Adrenal gland (tissue), 5 donors: ENCODE measurements around the gene TJP3.

Experiments
- POLR2A ChIP-seq, 2 donors: fragments of 450-650 bp; IDR thresholded peaks; one replicate each; pipeline ENCODE4 v1.6.1; 2017; ENCODE audit warnings: antibody characterized with exemption in 2 of 2, mild to moderate bottlenecking in 2 of 2, moderate library complexity in 1 of 2
- TF ChIP-seq, protein P1 (sequence below), 6 experiments: fragments of 450-650 bp in 4 of 6; fragments of 200-600 bp in 2 of 6; sonication (generic) in 1 of 6; IDR thresholded peaks; 1 replicate in 5 of 6; 2 replicates in 1 of 6; pipeline versions ENCODE4 v1.5.1 to v1.8.0; 2016 to 2021; ENCODE audit warnings: antibody characterized with exemption in 6 of 6, mild to moderate bottlenecking in 2 of 6, moderate library complexity in 1 of 6
- donor health status: DM: no; HTN: no; CAD: no.

DNA sequence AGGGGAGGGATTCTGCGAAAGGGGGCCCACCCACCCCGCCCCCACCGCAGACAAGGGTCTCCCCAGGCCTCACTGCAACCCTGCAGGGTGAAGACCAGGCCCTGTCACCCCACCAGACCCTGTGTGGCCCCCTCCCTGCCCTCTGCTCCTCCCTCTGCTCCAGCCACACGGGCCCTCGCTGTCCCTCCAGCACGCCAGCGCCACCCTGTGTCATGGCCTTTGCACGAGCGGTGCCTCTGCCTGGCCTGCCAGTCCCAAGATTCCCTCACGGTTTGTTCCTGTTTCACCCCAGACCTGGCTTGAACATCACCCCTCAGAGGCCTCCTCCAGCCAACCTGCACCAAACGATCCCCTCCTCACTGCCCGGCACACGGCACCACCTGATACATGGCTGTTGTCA is 35.2 kb upstream of the TJP3 start:
- TF ChIP-seq POLR2A (IDR thresholded peaks at IDR 0.05) = no peak
- TF ChIP-seq, protein P1, sequence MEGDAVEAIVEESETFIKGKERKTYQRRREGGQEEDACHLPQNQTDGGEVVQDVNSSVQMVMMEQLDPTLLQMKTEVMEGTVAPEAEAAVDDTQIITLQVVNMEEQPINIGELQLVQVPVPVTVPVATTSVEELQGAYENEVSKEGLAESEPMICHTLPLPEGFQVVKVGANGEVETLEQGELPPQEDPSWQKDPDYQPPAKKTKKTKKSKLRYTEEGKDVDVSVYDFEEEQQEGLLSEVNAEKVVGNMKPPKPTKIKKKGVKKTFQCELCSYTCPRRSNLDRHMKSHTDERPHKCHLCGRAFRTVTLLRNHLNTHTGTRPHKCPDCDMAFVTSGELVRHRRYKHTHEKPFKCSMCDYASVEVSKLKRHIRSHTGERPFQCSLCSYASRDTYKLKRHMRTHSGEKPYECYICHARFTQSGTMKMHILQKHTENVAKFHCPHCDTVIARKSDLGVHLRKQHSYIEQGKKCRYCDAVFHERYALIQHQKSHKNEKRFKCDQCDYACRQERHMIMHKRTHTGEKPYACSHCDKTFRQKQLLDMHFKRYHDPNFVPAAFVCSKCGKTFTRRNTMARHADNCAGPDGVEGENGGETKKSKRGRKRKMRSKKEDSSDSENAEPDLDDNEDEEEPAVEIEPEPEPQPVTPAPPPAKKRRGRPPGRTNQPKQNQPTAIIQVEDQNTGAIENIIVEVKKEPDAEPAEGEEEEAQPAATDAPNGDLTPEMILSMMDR (IDR thresholded peaks at IDR 0.05) = no peak
